IgD-negative memory B cell (primary cell): ENCODE results near the gene GRK1. TPM values are rescaled to one million over a fixed set of nuclear protein-coding genes. Genes with fewer than 3 reads are reported as not detected.
A peak's percentile ranks its signal among the peaks of the same experiment; 100 is the strongest.
"Not testable (repeated sequence)": the region's sequence is repeated elsewhere in the genome, so short reads cannot be mapped to it uniquely, and the experiment has no call there.

ENCODE experiments used
- H3K27ac Mint-ChIP-seq, 3 donors: one replicate each; pipeline ENCODE4 v1.8.0; 2020 to 2022; ENCODE audit warnings: mild to moderate bottlenecking in 3 of 3, mixed read lengths in 3 of 3, moderate library complexity in 1 of 3
- H3K27me3 Mint-ChIP-seq: one replicate; pipeline ENCODE4 v1.8.0; 2021; ENCODE audit warnings: mixed read lengths
- H3K36me3 Mint-ChIP-seq: one replicate; pipeline ENCODE4 v1.8.0; 2020; ENCODE audit warnings: mild to moderate bottlenecking, mixed read lengths
- H3K4me1 Mint-ChIP-seq, 3 donors: one replicate each; pipeline ENCODE4 v1.8.0; 2020 to 2022; ENCODE audit warnings: mixed read lengths in 3 of 3, mild to moderate bottlenecking in 1 of 3
- H3K4me3 Mint-ChIP-seq, 4 donors: one replicate each; pipeline ENCODE4 v1.8.0; 2020 to 2022; ENCODE audit warnings: mild to moderate bottlenecking in 4 of 4, mixed read lengths in 4 of 4, moderate library complexity in 3 of 4
- H3K9me3 Mint-ChIP-seq, 3 donors: one replicate each; pipeline ENCODE4 v1.8.0; 2020 to 2021; ENCODE audit warnings: mixed read lengths in 3 of 3, mild to moderate bottlenecking in 1 of 3
- polyA plus RNA-seq: library from polyadenylated mRNA; unstranded; fragments of 300-500 nt; fragmentation: Illumina TruSeq; gene quantifications from one replicate; pipeline ENCODE4 v1.2.3, GENCODE V29; 2021

Gene GRK1
- polyA plus RNA-seq, 1 donor from 2014 or later, result not detected

- H3K27ac Mint-ChIP-seq, result no peak overlapping the region
Measured at GRCh38 chr13:113744197-113745000, 77.4 kb downstream of the GRK1 start.

GRCh38 chr13:113745059-113745458 lies 78.0 kb downstream of the GRK1 start:
- Mint-ChIP-seq H3K27me3 (peaks cover 18% of the 10 kb centered on the region), H3K9me3 (no peaks in the 10 kb centered on the region), H3K4me1 (peaks cover 0 to 12% (median 0%) of the 10 kb centered on the region in 3 donors), H3K36me3 (no peaks in the 10 kb centered on the region), H3K4me3 (no peak overlapping the region), H3K27ac (no peak overlapping the region)

More at GRCh38 chr13:113744197-113745000, 77.4 kb downstream of the GRK1 start:
- Mint-ChIP-seq H3K36me3 (no peaks in the 10 kb centered on the region), H3K27me3 (peaks cover 19% of the 10 kb centered on the region), H3K4me1 (peaks cover 0 to 12% (median 0%) of the 10 kb centered on the region in 3 donors), H3K9me3 (no peaks in the 10 kb centered on the region), H3K4me3 (no peak overlapping the region)

- peaks cover 13% of the 10 kb centered on the region for H3K27me3 Mint-ChIP-seq
- peaks cover 0 to 12% (median under 1%) of the 10 kb centered on the region in 3 donors for H3K4me1 Mint-ChIP-seq
- H3K36me3 Mint-ChIP-seq, H3K4me3 Mint-ChIP-seq, H3K9me3 Mint-ChIP-seq, H3K27ac Mint-ChIP-seq: not testable (repeated sequence)
Measured at GRCh38 chr13:113745500-113746142, 78.6 kb downstream of the GRK1 start.

GRCh38 chr13:113746143-113746525 lies 79.1 kb downstream of the GRK1 start:
- H3K4me3 Mint-ChIP-seq, result no peak overlapping the region
- peaks cover 0 to 2% (median 0%) of the 10 kb centered on the region in 3 donors for H3K9me3 Mint-ChIP-seq
- peaks cover 0 to 12% (median 1%) of the 10 kb centered on the region in 3 donors for H3K4me1 Mint-ChIP-seq
- no peaks in the 10 kb centered on the region for H3K36me3 Mint-ChIP-seq
- peak overlapping the region in 2 of 3 donors; percentile 6 to 33 for H3K27ac Mint-ChIP-seq
- H3K27me3 Mint-ChIP-seq, result peaks cover 8% of the 10 kb centered on the region

GRCh38 chr13:113746671-113747070 lies 79.7 kb downstream of the GRK1 start:
- Mint-ChIP-seq H3K4me3 (no peak overlapping the region), H3K27me3 (peaks cover 6% of the 10 kb centered on the region), H3K9me3 (peaks cover 0 to 2% (median 0%) of the 10 kb centered on the region in 3 donors), H3K27ac (peak overlapping the region in 1 of 3 donors; percentile 33), H3K36me3 (no peaks in the 10 kb centered on the region), H3K4me1 (peaks cover 0 to 6% (median 1%) of the 10 kb centered on the region in 3 donors)

GRCh38 chr13:113747291-113747833 lies 80.3 kb downstream of the GRK1 start:
- H3K4me1 Mint-ChIP-seq, result peaks cover 0 to 4% (median 1%) of the 10 kb centered on the region in 3 donors
- no peak overlapping the region for H3K4me3 Mint-ChIP-seq
- H3K27me3 Mint-ChIP-seq, result peaks cover 4% of the 10 kb centered on the region
- H3K9me3 Mint-ChIP-seq, result peaks cover 0 to 2% (median 0%) of the 10 kb centered on the region in 3 donors
- no peaks in the 10 kb centered on the region for H3K36me3 Mint-ChIP-seq
- H3K27ac Mint-ChIP-seq, result no peak overlapping the region

- Mint-ChIP-seq H3K36me3 (no peaks in the 10 kb centered on the region), H3K27ac (no peak overlapping the region), H3K4me1 (peaks cover 0 to 4% (median 1%) of the 10 kb centered on the region in 3 donors), H3K4me3 (no peak overlapping the region), H3K27me3 (no peaks in the 10 kb centered on the region), H3K9me3 (peaks cover 0 to 2% (median 0%) of the 10 kb centered on the region in 3 donors)
Measured at GRCh38 chr13:113748101-113748861, 81.3 kb downstream of the GRK1 start.

- peaks cover 0 to 4% (median 1%) of the 10 kb centered on the region in 3 donors for H3K4me1 Mint-ChIP-seq
- no peak overlapping the region for H3K4me3 Mint-ChIP-seq
- no peak overlapping the region for H3K27ac Mint-ChIP-seq
- peaks cover 0 to 2% (median 0%) of the 10 kb centered on the region in 3 donors for H3K9me3 Mint-ChIP-seq
- H3K27me3 Mint-ChIP-seq, result no peaks in the 10 kb centered on the region
- H3K36me3 Mint-ChIP-seq, result no peaks in the 10 kb centered on the region
Measured at GRCh38 chr13:113748862-113749451, 81.9 kb downstream of the GRK1 start.

GRCh38 chr13:113749507-113749906 lies 82.5 kb downstream of the GRK1 start:
- Mint-ChIP-seq H3K4me1 (peaks cover 0 to 4% (median 1%) of the 10 kb centered on the region in 3 donors), H3K36me3 (no peaks in the 10 kb centered on the region), H3K9me3 (peaks cover 0 to 2% (median 0%) of the 10 kb centered on the region in 3 donors), H3K4me3 (no peak overlapping the region), H3K27ac (no peak overlapping the region), H3K27me3 (no peaks in the 10 kb centered on the region)

- Mint-ChIP-seq H3K27me3 (no peaks in the 10 kb centered on the region), H3K27ac (no peak overlapping the region), H3K9me3 (peaks cover 0 to 2% (median 0%) of the 10 kb centered on the region in 3 donors), H3K4me3 (no peak overlapping the region), H3K4me1 (peaks cover 0 to 2% (median 1%) of the 10 kb centered on the region in 3 donors), H3K36me3 (no peaks in the 10 kb centered on the region)
Measured at GRCh38 chr13:113749967-113750366, 82.9 kb downstream of the GRK1 start.

GRCh38 chr13:113750554-113751399 lies 83.8 kb downstream of the GRK1 start:
- H3K4me1 Mint-ChIP-seq, result peaks cover 0 to 3% (median 0%) of the 10 kb centered on the region in 3 donors
- H3K4me3 Mint-ChIP-seq, result no peak overlapping the region
- H3K27ac Mint-ChIP-seq, result peak overlapping the region in 1 of 3 donors; percentile 78
- no peaks in the 10 kb centered on the region for H3K36me3 Mint-ChIP-seq
- H3K27me3 Mint-ChIP-seq, result no peaks in the 10 kb centered on the region
- peaks cover 0 to 2% (median 0%) of the 10 kb centered on the region in 3 donors for H3K9me3 Mint-ChIP-seq

GRCh38 chr13:113751491-113751890 lies 84.5 kb downstream of the GRK1 start:
- Mint-ChIP-seq H3K4me3 (no peak overlapping the region), H3K4me1 (peaks cover 0 to 3% (median 0%) of the 10 kb centered on the region in 3 donors), H3K27ac (no peak overlapping the region), H3K36me3 (no peaks in the 10 kb centered on the region), H3K9me3 (peaks cover 0 to 2% (median 0%) of the 10 kb centered on the region in 3 donors), H3K27me3 (no peaks in the 10 kb centered on the region)

GRCh38 chr13:113752211-113752986 lies 85.4 kb downstream of the GRK1 start:
- H3K4me3 Mint-ChIP-seq, H3K27ac Mint-ChIP-seq, H3K4me1 Mint-ChIP-seq, H3K9me3 Mint-ChIP-seq, H3K27me3 Mint-ChIP-seq, H3K36me3 Mint-ChIP-seq: not testable (repeated sequence)
